Liver (tissue), 3 donors: ENCODE results near the gene DISP3.

ENCODE experiments used
- ATF3 ChIP-seq: IDR thresholded peaks from 2 replicates; pipeline ENCODE4 v1.6.1; 2016; ENCODE audit warnings: antibody characterized with exemption
- CTCF ChIP-seq: fragments of 150-350 bp; IDR thresholded peaks from 2 replicates; pipeline ENCODE4 v1.5.1; 2017; ENCODE audit warnings: improper control_type of control experiment, low read depth, low read length; ENCODE audit not compliant: missing input control
- JUND ChIP-seq, 2 donors: IDR thresholded peaks; 2 replicates each; pipeline ENCODE4 v1.6.1; 2016; ENCODE audit warnings: antibody characterized with exemption in 2 of 2
- MAX ChIP-seq: IDR thresholded peaks from 2 replicates; pipeline ENCODE4 v1.6.1; 2016; ENCODE audit warnings: antibody characterized with exemption
- RAD21 ChIP-seq, 2 donors: IDR thresholded peaks; 2 replicates each; pipeline ENCODE4 v1.6.1; 2016; ENCODE audit warnings: antibody characterized with exemption in 2 of 2, mild to moderate bottlenecking in 2 of 2
- REST ChIP-seq: IDR thresholded peaks from 2 replicates; pipeline ENCODE4 v1.6.1; 2016; ENCODE audit warnings: antibody characterized with exemption, mild to moderate bottlenecking
- YY1 ChIP-seq: IDR thresholded peaks from 2 replicates; pipeline ENCODE4 v1.6.1; 2016; ENCODE audit warnings: antibody characterized with exemption, mild to moderate bottlenecking
- donor health status: healthy.
- donor health status: healthy.

- TF ChIP-seq ATF3, result no peak
- no peak for TF ChIP-seq CTCF
- TF ChIP-seq RAD21 (IDR thresholded peaks at IDR 0.05), result no peak
- no peak for TF ChIP-seq REST
- TF ChIP-seq MAX, result no peak
- TF ChIP-seq YY1, result no peak
- TF ChIP-seq JUND (IDR thresholded peaks at IDR 0.05), result no peak
These were observed 56.4 kb downstream of the DISP3 start for GRCh38 chr1:11535316-11535715.
